Mucosa of descending colon (tissue), 3 donors: ENCODE measurements around the gene TMPRSS11D. TPM values are rescaled to one million over a fixed set of nuclear protein-coding genes. Genes with fewer than 3 reads are reported as not detected.

Experiments
- ATAC-seq: fragments of 200-7000 bp; cut with Tn5 transposase; one replicate; pipeline ENCODE4 v1.9.1; 2020; ENCODE audit warnings: mild to moderate bottlenecking, moderate library complexity
- DNase-seq, 3 donors: peaks; one replicate each; pipeline ENCODE4 v3.0.0-alpha.2; 2020
- H3K36me3 ChIP-seq: fragments of 200-600 bp; one replicate; pipeline ENCODE4 v1.8.0; 2021; ENCODE audit warnings: low read depth, mild to moderate bottlenecking
- H3K4me1 ChIP-seq: fragments of 200-600 bp; one replicate; pipeline ENCODE4 v1.8.0; 2021; ENCODE audit warnings: low read depth, mild to moderate bottlenecking
- H3K4me3 ChIP-seq: fragments of 200-600 bp; one replicate; pipeline ENCODE4 v1.8.0; 2021; ENCODE audit warnings: mild to moderate bottlenecking
- H3K9me3 ChIP-seq: fragments of 200-600 bp; one replicate; pipeline ENCODE4 v1.8.0; 2021; ENCODE audit warnings: mild to moderate bottlenecking
- intact Hi-C, 2 donors: fragments of 100-400 bp; cut with DNase I in 1 of 2; cut with micrococcal nuclease in 1 of 2; formaldehyde crosslinking; loops; one replicate each; pipeline versions ENCODE4 v1.11.0 to v1.11.1; 2022; cut with DNase I, micrococcal nuclease
- total RNA-seq, 3 donors: library from RNA; stranded (reverse); fragmentation: NEBNext Ultra II Directional in 2 of 3; extraction: Animal tissue kit (Norgen Biotek cat#: 25700) in 2 of 3; gene quantifications; one replicate each; pipeline versions ENCODE4 v1.2.1 to v1.2.4, GENCODE V29; 2021 to 2023
- TF ChIP-seq, protein P1 (sequence below): fragments of 200-600 bp; IDR thresholded peaks from one replicate; pipeline ENCODE4 v1.8.0; 2022; ENCODE audit warnings: antibody characterized with exemption, mild to moderate bottlenecking
- donor health status: DM: no; HTN: no; CAD: no; lungs with moderate emphysema.
- donor health status: DM: no; HTN: no; CAD: no.
- donor health status: DM: no; HTN: yes; CAD: no.

TMPRSS11D gene
- total RNA-seq, 3 donors from 2014 or later, result not detected

DNA sequence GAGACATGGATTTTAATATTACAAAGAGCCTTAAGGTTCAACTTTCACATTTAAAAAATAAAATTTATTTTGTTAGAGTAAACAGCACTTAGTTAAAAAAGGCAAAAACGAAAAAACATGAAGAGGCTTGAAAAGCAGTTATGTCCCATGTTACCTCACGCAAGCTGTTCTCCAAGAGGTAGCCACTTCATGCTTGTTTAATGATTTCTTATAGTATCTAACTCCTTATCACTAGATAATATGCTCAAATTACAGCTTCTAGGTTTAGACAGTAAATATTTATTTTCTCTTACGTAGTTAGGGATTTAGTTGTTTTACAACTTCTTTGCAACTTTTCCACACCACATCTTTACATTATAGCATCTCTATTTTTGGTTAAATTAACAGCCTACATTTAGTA, 27.8 kb upstream of the TMPRSS11D start:
- TF ChIP-seq, protein P1, sequence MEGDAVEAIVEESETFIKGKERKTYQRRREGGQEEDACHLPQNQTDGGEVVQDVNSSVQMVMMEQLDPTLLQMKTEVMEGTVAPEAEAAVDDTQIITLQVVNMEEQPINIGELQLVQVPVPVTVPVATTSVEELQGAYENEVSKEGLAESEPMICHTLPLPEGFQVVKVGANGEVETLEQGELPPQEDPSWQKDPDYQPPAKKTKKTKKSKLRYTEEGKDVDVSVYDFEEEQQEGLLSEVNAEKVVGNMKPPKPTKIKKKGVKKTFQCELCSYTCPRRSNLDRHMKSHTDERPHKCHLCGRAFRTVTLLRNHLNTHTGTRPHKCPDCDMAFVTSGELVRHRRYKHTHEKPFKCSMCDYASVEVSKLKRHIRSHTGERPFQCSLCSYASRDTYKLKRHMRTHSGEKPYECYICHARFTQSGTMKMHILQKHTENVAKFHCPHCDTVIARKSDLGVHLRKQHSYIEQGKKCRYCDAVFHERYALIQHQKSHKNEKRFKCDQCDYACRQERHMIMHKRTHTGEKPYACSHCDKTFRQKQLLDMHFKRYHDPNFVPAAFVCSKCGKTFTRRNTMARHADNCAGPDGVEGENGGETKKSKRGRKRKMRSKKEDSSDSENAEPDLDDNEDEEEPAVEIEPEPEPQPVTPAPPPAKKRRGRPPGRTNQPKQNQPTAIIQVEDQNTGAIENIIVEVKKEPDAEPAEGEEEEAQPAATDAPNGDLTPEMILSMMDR, result no peak
- Histone ChIP-seq H3K36me3 (no peaks in the 10 kb centered on the region), H3K4me3 (no peak overlapping the region), H3K9me3 (no peaks in the 10 kb centered on the region), H3K4me1 (no peaks in the 10 kb centered on the region)
- ATAC-seq, result no peak
- DNase-seq, result no peak
- intact Hi-C loops, result no loop called here

DNA sequence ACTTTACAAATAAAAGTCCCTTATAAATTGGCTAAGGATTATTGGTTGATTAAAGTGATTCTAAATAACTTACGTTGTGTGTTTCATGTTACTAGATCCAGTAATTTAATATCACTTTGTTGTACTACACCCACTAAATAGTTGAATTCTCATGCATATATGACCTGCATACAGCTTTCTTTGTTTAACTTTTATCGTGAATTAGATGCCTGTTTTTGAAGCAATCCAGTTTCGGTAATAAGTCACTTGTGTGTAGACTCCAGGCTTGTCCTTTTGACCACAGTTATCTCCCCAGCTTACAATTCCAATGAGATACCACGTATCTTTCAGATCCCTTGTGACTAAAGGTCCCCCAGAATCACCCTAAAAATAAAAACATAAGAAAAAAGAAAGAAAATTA, 27.3 kb upstream of the TMPRSS11D start:
- no peak for DNase-seq
- Histone ChIP-seq H3K4me1 (no peaks in the 10 kb centered on the region), H3K36me3 (no peaks in the 10 kb centered on the region), H3K9me3 (no peaks in the 10 kb centered on the region), H3K4me3 (no peak overlapping the region)
- intact Hi-C loops, result no loop called here
- TF ChIP-seq, protein P1, result no peak
- ATAC-seq, result no peak

DNA sequence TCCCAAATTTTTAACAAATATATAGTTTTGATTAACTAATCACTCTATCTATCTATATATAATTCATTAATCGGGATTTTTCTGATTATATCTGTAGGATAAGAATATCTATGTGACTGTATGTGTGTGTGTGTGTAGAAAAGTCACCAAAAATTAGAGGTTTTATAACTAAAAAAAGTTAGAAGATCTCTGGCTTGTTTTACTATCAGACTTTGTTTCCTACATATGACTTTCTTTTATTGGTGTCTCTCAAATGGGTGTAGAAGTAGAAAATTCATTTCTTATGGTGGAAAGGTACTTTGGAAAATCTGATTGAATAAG, 26.7 kb upstream of the TMPRSS11D start:
- no peaks in the 10 kb centered on the region for H3K9me3 ChIP-seq
- TF ChIP-seq, protein P1, result no peak
- ATAC-seq (no peak), DNase-seq (no peak)
- H3K36me3 ChIP-seq, result no peaks in the 10 kb centered on the region
- H3K4me1 ChIP-seq, result no peaks in the 10 kb centered on the region
- intact Hi-C loops, result no loop called here
- H3K4me3 ChIP-seq, result no peak overlapping the region

DNA sequence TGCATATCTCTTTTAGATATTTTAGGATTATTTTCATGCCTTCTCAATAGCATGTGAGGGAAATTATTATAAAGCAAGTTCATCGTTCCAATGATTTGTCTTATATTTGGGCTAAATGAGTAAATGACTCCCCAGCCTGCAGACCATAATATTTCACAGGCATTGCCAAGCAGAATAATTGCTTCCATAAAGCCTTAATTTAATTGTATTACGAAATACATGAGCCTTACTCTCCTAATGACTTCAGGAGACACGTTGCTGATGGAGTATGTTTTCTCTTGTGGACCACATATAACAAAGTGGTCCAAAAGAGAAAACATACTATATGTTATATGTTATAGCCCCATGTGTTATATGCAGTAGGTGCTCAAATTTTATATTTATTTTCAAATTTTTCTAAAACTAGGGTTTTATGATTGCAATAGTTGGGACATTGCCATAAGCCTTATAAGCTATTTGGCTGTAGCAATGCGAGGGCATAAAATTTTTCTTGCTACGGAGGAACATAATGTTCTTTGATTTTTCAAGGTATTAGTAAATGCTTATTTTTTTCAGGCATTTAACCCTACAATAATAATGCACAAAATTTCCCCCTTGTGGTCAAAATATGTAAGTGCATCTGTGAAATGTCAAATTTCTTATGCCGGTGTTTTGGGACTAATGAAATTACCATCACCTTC, 26.2 kb upstream of the TMPRSS11D start:
- no peak for ATAC-seq

DNA sequence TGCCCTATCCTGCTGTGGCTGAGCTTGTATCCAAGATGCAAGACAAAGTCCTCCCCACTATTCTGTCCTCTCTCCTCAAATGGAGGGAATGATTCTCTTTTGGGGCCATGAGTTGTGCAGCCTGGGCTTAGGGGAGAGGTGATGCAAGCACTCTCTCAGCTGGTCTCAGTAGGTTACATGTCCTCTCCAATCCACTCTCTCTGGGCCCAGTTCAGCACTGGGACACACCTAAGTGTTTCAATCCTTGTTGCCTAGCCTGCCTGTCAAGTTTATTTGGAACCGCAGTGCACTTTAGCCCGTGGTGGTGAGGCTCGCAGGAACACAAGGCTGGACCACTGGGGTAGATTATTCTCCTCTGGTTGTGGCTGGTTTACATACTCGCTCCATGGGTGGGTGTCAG, 23.8 kb upstream of the TMPRSS11D start:
- intact Hi-C loops, result no loop called here
- DNase-seq (no peak), ATAC-seq (no peak)
- TF ChIP-seq, protein P1, result no peak
- Histone ChIP-seq H3K4me3 (no peak overlapping the region), H3K36me3 (no peaks in the 10 kb centered on the region), H3K9me3 (no peaks in the 10 kb centered on the region), H3K4me1 (no peaks in the 10 kb centered on the region)

More for the DNA sequence above, 26.2 kb upstream of the TMPRSS11D start:
- no peak for DNase-seq
- TF ChIP-seq, protein P1, result no peak
- H3K4me1 ChIP-seq, result no peaks in the 10 kb centered on the region
- intact Hi-C loops, result no loop called here
- no peak overlapping the region for H3K4me3 ChIP-seq
- no peaks in the 10 kb centered on the region for H3K36me3 ChIP-seq
- H3K9me3 ChIP-seq, result no peaks in the 10 kb centered on the region

DNA sequence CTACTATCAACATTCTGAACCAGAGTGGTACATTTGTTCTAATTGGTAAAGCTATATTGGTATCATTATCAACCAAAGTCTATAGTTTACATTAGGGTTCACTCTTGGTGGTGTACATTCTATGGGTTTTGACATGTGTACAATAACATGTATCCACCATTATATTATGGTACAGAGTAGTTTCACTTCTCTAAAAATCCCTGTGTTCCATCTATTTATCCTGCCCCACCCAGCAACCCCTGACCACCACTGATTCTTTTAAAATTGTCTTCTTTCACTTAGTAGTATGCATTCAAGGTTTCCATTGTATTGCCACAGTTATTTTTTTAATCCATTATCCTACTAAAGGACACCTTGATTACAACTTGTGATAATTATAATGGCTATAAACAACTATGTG, 15.3 kb upstream of the TMPRSS11D start:
- DNase-seq (no peak), ATAC-seq (no peak)
- intact Hi-C loops, result no loop called here
- Histone ChIP-seq H3K36me3 (no peaks in the 10 kb centered on the region), H3K4me3 (no peak overlapping the region), H3K4me1 (no peaks in the 10 kb centered on the region), H3K9me3 (no peaks in the 10 kb centered on the region)
- TF ChIP-seq, protein P1, result no peak
